ENCODE data around the gene NOD1.
"Not testable (repeated sequence)": the region's sequence is repeated elsewhere in the genome, so short reads cannot be mapped to it uniquely, and the experiment has no call there.

NOD1 gene

GRCh38 chr7:30503274-30504212, 25.0 kb upstream of the NOD1 start:
- DNase-seq = no peak

- DNase-seq = no peak
Measured at GRCh38 chr7:30502470-30503251, 24.1 kb upstream of the NOD1 start.

GRCh38 chr7:30501264-30501663, 22.7 kb upstream of the NOD1 start:
- no peak for DNase-seq

- no peak for DNase-seq
Measured at GRCh38 chr7:30493228-30493627, 14.6 kb upstream of the NOD1 start.

- no peak for DNase-seq
Measured at GRCh38 chr7:30491417-30491816, 12.8 kb upstream of the NOD1 start.

GRCh38 chr7:30487371-30487770, 8.8 kb upstream of the NOD1 start:
- DNase-seq = no peak

- no peak for DNase-seq
Measured at GRCh38 chr7:30485667-30486066, 7.1 kb upstream of the NOD1 start.

- not testable (repeated sequence) for DNase-seq
Measured at GRCh38 chr7:30481416-30481815, 2.8 kb upstream of the NOD1 start.

GRCh38 chr7:30479202-30480120, 877 bp upstream of the NOD1 start:
- DNase-seq = peak; percentile 6

- DNase-seq = no peak
Measured at GRCh38 chr7:30476459-30477145, 2.0 kb downstream of the NOD1 start.

GRCh38 chr7:30475580-30475979, 3.0 kb downstream of the NOD1 start:
- no peak for DNase-seq

- no peak for DNase-seq
Measured at GRCh38 chr7:30474893-30475292, 3.7 kb downstream of the NOD1 start.

- no peak for DNase-seq
Measured at GRCh38 chr7:30474485-30474884, 4.1 kb downstream of the NOD1 start.

- DNase-seq = no peak
Measured at GRCh38 chr7:30473903-30474302, 4.7 kb downstream of the NOD1 start.

GRCh38 chr7:30472784-30473775, 5.5 kb downstream of the NOD1 start:
- DNase-seq = no peak

GRCh38 chr7:30472081-30472783, 6.4 kb downstream of the NOD1 start:
- DNase-seq = no peak

GRCh38 chr7:30471205-30471604, 7.4 kb downstream of the NOD1 start:
- no peak for DNase-seq

GRCh38 chr7:30470771-30471170, 7.8 kb downstream of the NOD1 start:
- DNase-seq = no peak

- no peak for DNase-seq
Measured at GRCh38 chr7:30470163-30470770, 8.3 kb downstream of the NOD1 start.

- DNase-seq = no peak
Measured at GRCh38 chr7:30469303-30469702, 9.3 kb downstream of the NOD1 start.
